H54 (cell line): Measurements from ENCODE around the gene EN2.

Source experiments
- DNase-seq: peaks from one replicate; pipeline ENCODE4 v3.0.0; 2011; ENCODE audit warnings: low spot score, mixed read lengths; ENCODE audit not compliant: insufficient read length
- FAIRE-seq: peaks from 3 replicates; lab custom pipeline; 2011; peaks lifted over from hg19 to GRCh38; lab: Jason Lieb, UNC
- POLR2A ChIP-seq: IDR thresholded peaks from 2 replicates; pipeline ENCODE4 v1.6.1; 2011; ENCODE audit warnings: low read depth, mild to moderate bottlenecking, low read length

Gene EN2

DNA sequence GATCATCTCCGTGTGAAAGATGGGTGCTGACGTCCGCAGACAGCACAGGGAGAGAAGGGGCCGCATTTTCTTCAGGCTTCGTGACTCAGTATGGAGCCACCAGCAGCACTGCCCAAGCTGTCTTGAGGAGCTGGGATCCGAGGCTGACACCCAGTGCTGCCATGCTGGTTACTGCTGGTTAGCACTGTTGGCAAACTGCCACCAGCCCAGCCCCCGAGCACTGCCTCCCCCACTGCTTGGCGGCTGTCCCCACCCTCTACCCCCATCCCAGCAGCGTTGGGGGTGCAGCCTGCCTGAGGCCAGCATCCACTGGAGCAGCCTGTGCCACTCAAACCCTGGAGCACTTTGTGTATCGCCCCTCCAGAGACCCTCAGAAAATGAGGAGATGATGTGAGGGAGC lies 35.8 kb upstream of the EN2 start:
- FAIRE-seq: no peak

GRCh38 chr7:155422599-155423336 lies 35.2 kb upstream of the EN2 start:
- TF ChIP-seq POLR2A: no peak
- FAIRE-seq: no peak
- DNase-seq: no peak

More for the DNA sequence above, 35.8 kb upstream of the EN2 start:
- TF ChIP-seq POLR2A: no peak
- no peak for DNase-seq

DNA sequence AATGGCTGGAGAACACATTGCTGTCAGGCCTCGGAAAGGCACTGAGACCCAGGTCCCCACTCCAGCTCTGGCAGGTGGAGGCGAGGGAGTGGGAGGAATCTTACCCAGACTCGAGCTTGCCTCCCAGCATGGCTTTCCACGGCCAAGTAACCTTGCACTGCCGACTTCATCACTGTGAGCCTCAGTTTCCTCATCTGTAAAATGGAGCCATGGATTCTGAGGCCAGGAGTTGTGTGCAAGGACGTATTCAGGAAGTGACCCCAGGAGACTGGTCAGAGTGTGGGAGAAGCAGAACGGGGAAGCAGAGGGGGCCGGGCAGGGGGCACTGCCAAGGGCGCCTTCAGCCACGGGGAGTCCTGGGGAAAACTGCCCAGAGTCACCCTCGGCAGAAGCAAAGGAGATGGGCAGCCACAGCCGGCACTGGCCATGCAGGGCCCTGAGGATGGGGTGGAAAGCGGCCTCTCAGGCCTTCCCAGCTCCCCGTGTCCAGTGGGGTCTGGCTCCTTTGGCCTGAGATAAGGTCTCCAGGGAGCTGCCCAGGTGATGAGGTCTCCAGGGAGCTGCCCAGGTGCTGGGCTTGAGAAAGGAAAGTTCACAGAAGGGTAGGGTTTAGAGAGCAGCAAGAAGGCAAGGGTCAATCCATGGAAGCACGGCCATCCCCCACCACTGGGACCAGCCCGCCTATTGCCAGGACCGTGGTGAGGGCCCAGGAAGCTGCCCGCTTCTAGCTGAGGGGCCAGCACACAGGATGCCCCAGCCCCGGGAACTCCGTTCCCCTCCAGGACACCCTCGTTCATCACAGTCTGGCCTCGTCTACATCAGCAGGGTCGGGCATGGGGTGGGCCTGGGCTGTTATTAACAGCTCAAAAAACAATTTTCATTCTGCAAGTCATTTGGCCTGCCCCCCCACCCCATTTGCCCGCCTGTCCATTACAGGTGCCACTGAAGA lies 34.3 kb upstream of the EN2 start:
- TF ChIP-seq POLR2A: no peak
- FAIRE-seq: no peak
- no peak for DNase-seq

GRCh38 chr7:155424301-155425010 lies 33.5 kb upstream of the EN2 start:
- no peak for FAIRE-seq
- no peak for TF ChIP-seq POLR2A
- DNase-seq: no peak

- TF ChIP-seq POLR2A: no peak
- DNase-seq (no peak), FAIRE-seq (no peak)
Measured at GRCh38 chr7:155425011-155425340, 33.0 kb upstream of the EN2 start.

- no peak for TF ChIP-seq POLR2A
- no peak for DNase-seq
- no peak for FAIRE-seq
Measured at GRCh38 chr7:155425887-155426286, 32.0 kb upstream of the EN2 start.

- FAIRE-seq (no peak), DNase-seq (no peak)
- no peak for TF ChIP-seq POLR2A
Measured at GRCh38 chr7:155426543-155427410, 31.2 kb upstream of the EN2 start.

DNA sequence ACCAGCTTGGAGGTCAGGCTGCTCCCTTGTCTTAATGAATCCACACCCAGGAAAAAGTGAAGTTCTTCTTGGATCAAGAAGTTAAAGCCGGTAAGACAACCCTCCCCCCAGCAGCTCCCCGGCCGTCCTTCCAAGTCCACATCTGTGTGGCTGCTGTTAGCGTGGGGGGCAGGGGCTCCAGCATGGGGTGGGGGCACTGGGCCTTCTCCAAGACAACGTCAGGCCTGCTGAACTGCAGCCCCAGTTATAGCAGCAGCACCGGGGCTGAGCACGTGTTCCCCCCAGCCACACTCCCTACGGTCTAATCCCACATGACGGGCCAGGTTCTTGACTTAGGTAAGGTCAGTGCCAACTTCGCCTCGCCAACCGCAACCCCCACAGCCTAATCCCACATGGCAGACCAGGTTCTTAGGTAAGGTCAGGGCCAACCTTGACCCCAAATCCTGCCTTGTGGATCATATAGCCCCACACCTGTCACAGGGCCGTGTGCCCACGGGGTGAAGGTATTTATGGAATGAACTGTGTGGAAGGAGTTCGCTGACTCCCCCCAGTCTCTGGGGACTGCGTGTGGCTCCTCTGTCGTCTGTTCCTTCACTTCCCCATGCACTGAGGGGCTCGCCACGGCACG lies 30.4 kb upstream of the EN2 start:
- FAIRE-seq (no peak), DNase-seq (no peak)
- no peak for TF ChIP-seq POLR2A

GRCh38 chr7:155428171-155428834 lies 29.6 kb upstream of the EN2 start:
- no peak for TF ChIP-seq POLR2A
- no peak for DNase-seq
- no peak for FAIRE-seq

DNA sequence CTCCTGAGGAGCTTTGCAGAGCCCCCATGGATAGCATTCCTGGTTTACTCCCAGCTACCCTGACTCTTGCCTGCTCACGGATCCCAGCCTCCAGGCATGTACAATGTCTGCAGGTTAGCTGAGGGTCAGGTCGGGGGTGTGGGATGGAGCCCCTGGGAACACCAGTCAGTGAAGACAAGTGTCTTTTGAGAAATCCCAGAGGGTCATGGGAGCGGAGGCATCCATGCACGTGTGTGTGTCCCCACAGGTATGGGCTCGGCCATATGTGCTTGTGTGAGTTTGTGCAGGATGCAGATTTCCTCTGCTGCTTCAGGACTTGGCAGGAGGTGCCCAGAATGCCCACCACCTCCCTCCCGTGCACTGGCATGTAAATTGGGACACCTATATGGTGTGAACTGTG lies 28.3 kb upstream of the EN2 start:
- FAIRE-seq (no peak), DNase-seq (no peak)
- TF ChIP-seq POLR2A: no peak

GRCh38 chr7:155430606-155431005 lies 27.3 kb upstream of the EN2 start:
- no peak for DNase-seq
- FAIRE-seq: no peak
- no peak for TF ChIP-seq POLR2A

DNA sequence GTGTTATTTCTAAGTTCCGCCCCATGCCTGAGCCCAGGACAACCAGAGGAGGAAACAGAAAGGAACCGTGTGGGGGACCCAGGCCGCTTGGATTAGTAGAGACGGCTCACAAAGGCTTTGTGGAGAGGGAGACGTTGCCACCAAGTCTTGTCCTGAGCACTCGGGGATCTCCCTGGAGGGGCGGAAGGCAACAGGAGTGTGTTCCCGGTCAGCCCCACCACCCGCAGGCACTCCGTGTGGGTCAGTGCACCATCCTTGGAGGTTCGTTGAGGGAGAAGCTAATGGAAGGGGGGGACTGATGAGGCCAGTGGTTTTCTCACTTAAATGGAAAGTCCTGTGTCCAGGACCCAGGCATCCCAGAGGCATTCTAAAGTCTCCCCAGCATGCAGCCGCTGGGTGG lies 26.7 kb upstream of the EN2 start:
- FAIRE-seq: no peak
- TF ChIP-seq POLR2A: no peak

More for the DNA sequence above, 26.7 kb upstream of the EN2 start:
- no peak for DNase-seq
